IPS-20b (cell line): ENCODE results near the gene SH3RF3.

Experiments
- H3K27ac ChIP-seq: one replicate; pipeline ENCODE4 v1.5.1; 2013; ENCODE audit warnings: low read length
- H3K27me3 ChIP-seq: 2 replicates; pipeline ENCODE4 v1.6.1; 2013; ENCODE audit warnings: mild to moderate bottlenecking, low read length, inconsistent platforms; ENCODE audit not compliant: insufficient read depth
- H3K36me3 ChIP-seq: 2 replicates; pipeline ENCODE4 v1.6.1; 2013; ENCODE audit warnings: low read depth, mild to moderate bottlenecking, inconsistent platforms, low read length, moderate library complexity; ENCODE audit not compliant: insufficient read depth
- H3K4me1 ChIP-seq: 2 replicates; pipeline ENCODE4 v1.6.1; 2013; ENCODE audit warnings: mild to moderate bottlenecking, control low read depth, inconsistent platforms, low read length, moderate library complexity; ENCODE audit not compliant: insufficient read depth
- H3K4me3 ChIP-seq: 2 replicates; pipeline ENCODE4 v1.5.1; 2013; ENCODE audit warnings: mild to moderate bottlenecking, low read length, inconsistent platforms
- H3K9ac ChIP-seq: 2 replicates; pipeline ENCODE4 v1.6.1; 2013; ENCODE audit warnings: low read depth, mild to moderate bottlenecking, inconsistent platforms, low read length, moderate library complexity
- H3K9me3 ChIP-seq: 2 replicates; pipeline ENCODE4 v1.6.1; 2013; ENCODE audit warnings: mild to moderate bottlenecking, low read depth, low read length, inconsistent platforms; ENCODE audit not compliant: insufficient read depth

Gene SH3RF3

DNA sequence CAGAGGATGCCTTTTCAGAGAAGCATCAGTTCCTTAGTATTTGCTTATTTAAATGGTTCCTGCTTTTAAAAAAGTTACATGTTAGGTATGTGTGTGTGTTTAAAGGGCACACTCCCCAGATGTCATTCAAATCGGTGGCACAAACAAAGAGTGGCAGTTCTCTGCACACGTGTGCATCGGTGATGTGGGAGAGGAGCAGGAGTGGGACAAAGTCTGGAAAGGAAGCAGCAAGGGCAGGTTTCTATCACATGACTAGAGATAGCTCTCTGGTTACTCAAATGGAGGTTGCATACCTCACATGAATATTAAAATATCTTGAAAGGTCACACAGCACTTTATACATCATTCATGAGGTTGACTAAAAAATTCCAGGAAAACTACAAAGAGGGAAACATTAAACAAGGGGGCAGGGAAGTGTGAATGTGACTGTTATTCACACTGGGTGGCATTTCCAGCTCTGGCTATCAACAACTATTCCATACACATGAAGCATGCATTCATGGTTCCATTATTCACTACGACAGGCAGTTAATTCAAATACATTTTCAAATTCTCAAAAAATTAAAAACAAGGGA lies 420.1 kb downstream of the SH3RF3 start:
- Histone ChIP-seq H3K4me1 (no peaks in the 10 kb centered on the region), H3K27ac (no peak overlapping the region), H3K9ac (no peak overlapping the region), H3K36me3 (peaks cover 33% of the 10 kb centered on the region), H3K9me3 (no peaks in the 10 kb centered on the region; the same call in 1 of the 2 replicates), H3K4me3 (no peak overlapping the region), H3K27me3 (no peaks in the 10 kb centered on the region)
